CD4-positive, alpha-beta T cell treated with Interferon gamma for 1 hour (primary cell): ENCODE measurements around the gene PDF.

Experiments used
- DNase-seq: peaks from one replicate; pipeline ENCODE4 v3.0.0-alpha.2; 2020

Gene PDF

GRCh38 chr16:69338557-69339288 is 8.3 kb upstream of the PDF start:
- DNase-seq = no peak

- DNase-seq = no peak
These were observed 4.3 kb upstream of the PDF start for GRCh38 chr16:69334696-69335095.

- no peak for DNase-seq
These were observed 761 bp downstream of the PDF start for GRCh38 chr16:69329369-69330285.

- no peak for DNase-seq
These were observed 1.5 kb downstream of the PDF start for GRCh38 chr16:69328854-69329316.

GRCh38 chr16:69327585-69328310 is 2.6 kb downstream of the PDF start:
- no peak for DNase-seq

- no peak for DNase-seq
These were observed 4.1 kb downstream of the PDF start for GRCh38 chr16:69326172-69326873.

- no peak for DNase-seq
These were observed 4.6 kb downstream of the PDF start for GRCh38 chr16:69325784-69326171.

GRCh38 chr16:69324585-69325253 is 5.7 kb downstream of the PDF start:
- no peak for DNase-seq

GRCh38 chr16:69324013-69324531 is 6.3 kb downstream of the PDF start:
- no peak for DNase-seq

GRCh38 chr16:69323415-69323814 is 7.0 kb downstream of the PDF start:
- no peak for DNase-seq

- no peak for DNase-seq
These were observed 8.0 kb downstream of the PDF start for GRCh38 chr16:69322343-69322742.

- DNase-seq = no peak
These were observed 9.3 kb downstream of the PDF start for GRCh38 chr16:69321080-69321479.

GRCh38 chr16:69320740-69321073 is 9.7 kb downstream of the PDF start:
- no peak for DNase-seq

GRCh38 chr16:69319826-69320739 is 10.3 kb downstream of the PDF start:
- no peak for DNase-seq

GRCh38 chr16:69319381-69319780 is 11.0 kb downstream of the PDF start:
- no peak for DNase-seq

GRCh38 chr16:69318911-69319289 is 11.5 kb downstream of the PDF start:
- no peak for DNase-seq

GRCh38 chr16:69318177-69318910 is 12.0 kb downstream of the PDF start:
- DNase-seq = no peak

GRCh38 chr16:69316595-69317034 is 13.8 kb downstream of the PDF start:
- DNase-seq = no peak

- DNase-seq = no peak
These were observed 14.7 kb downstream of the PDF start for GRCh38 chr16:69315486-69316311.
